Vagina (tissue), 2 donors: ENCODE data around the gene BTG2.

Experiments
- POLR2A ChIP-seq, 2 donors: fragments of 450-650 bp; IDR thresholded peaks; one replicate each; pipeline ENCODE4 v1.6.1; 2017; ENCODE audit warnings: antibody characterized with exemption in 2 of 2, mild to moderate bottlenecking in 2 of 2, moderate library complexity in 2 of 2
- POLR2AphosphoS5 ChIP-seq, 2 donors: sonication (generic); formaldehyde crosslinking; IDR thresholded peaks; one replicate each; pipeline ENCODE4 v1.9.0; 2017; ENCODE audit warnings: antibody characterized with exemption in 2 of 2, mild to moderate bottlenecking in 2 of 2, low read depth in 1 of 2; ENCODE audit not compliant: insufficient read depth in 1 of 2
- TF ChIP-seq, protein P1 (sequence below), 3 experiments: fragments of 450-650 bp in 2 of 3; fragments of 200-600 bp in 1 of 3; sonication (generic) in 1 of 3; IDR thresholded peaks; one replicate each; pipeline ENCODE4 v1.5.1; 2017 to 2019; ENCODE audit warnings: antibody characterized with exemption in 3 of 3, mild to moderate bottlenecking in 2 of 3, moderate library complexity in 2 of 3

DNA sequence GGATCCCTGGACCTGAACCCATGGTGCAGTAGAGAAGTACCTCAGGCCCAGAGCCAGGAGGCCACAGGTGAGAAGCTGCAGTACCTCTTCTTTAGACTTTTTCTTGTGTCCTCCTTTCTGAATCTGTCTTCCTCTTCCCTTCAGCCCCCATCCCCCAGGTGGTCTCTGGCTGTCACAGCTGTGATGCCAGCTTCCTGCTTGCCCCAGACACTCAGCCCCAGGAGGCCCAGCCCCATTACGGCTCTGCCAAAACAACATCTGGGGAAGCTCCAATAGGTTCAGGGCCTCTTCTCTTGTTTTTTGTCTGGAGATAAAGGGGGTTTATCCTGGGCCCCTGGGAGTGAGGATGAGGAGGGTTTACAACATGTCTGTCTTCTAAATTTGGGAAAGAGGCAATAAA lies 9.5 kb upstream of the BTG2 start:
- TF ChIP-seq, protein P1, sequence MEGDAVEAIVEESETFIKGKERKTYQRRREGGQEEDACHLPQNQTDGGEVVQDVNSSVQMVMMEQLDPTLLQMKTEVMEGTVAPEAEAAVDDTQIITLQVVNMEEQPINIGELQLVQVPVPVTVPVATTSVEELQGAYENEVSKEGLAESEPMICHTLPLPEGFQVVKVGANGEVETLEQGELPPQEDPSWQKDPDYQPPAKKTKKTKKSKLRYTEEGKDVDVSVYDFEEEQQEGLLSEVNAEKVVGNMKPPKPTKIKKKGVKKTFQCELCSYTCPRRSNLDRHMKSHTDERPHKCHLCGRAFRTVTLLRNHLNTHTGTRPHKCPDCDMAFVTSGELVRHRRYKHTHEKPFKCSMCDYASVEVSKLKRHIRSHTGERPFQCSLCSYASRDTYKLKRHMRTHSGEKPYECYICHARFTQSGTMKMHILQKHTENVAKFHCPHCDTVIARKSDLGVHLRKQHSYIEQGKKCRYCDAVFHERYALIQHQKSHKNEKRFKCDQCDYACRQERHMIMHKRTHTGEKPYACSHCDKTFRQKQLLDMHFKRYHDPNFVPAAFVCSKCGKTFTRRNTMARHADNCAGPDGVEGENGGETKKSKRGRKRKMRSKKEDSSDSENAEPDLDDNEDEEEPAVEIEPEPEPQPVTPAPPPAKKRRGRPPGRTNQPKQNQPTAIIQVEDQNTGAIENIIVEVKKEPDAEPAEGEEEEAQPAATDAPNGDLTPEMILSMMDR (IDR thresholded peaks at IDR 0.05) = no peak
- TF ChIP-seq POLR2AphosphoS5 (IDR thresholded peaks at IDR 0.05; ENCODE audit: insufficient read depth in 1 of 2, low read depth in 1 of 2) (no peak), POLR2A (IDR thresholded peaks at IDR 0.05) (no peak)
